ENCODE data around the gene FBLN2. TPM values are rescaled to one million over a fixed set of nuclear protein-coding genes. Genes with fewer than 3 reads are reported as not detected.
A peak's percentile ranks its signal among the peaks of the same experiment; 100 is the strongest.

FBLN2 gene
- total and polyA plus RNA-seq, 7 donors: 12.8 to 59.4 (median 24.9) TPM

GRCh38 chr3:13581485-13582365, 32.8 kb downstream of the FBLN2 start:
- TF ChIP-seq, protein P1, sequence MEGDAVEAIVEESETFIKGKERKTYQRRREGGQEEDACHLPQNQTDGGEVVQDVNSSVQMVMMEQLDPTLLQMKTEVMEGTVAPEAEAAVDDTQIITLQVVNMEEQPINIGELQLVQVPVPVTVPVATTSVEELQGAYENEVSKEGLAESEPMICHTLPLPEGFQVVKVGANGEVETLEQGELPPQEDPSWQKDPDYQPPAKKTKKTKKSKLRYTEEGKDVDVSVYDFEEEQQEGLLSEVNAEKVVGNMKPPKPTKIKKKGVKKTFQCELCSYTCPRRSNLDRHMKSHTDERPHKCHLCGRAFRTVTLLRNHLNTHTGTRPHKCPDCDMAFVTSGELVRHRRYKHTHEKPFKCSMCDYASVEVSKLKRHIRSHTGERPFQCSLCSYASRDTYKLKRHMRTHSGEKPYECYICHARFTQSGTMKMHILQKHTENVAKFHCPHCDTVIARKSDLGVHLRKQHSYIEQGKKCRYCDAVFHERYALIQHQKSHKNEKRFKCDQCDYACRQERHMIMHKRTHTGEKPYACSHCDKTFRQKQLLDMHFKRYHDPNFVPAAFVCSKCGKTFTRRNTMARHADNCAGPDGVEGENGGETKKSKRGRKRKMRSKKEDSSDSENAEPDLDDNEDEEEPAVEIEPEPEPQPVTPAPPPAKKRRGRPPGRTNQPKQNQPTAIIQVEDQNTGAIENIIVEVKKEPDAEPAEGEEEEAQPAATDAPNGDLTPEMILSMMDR (IDR thresholded peaks at IDR 0.05): no peak
- intact Hi-C loops (cut with DNase I): no loop called here
- ATAC-seq (peak in 3 of 4 donors; percentile 45 to 60 (median 49)), DNase-seq (peak; percentile 56 to 77)
- Histone ChIP-seq H3K27ac (no peak overlapping the region), H3K4me3 (no peak overlapping the region), H3K9me3 (no peaks in the 10 kb centered on the region), H3K36me3 (ENCODE audit: insufficient read depth in 1 of 2, low read depth in 1 of 2) (no peaks in the 10 kb centered on the region), H3K4me1 (no peaks in the 10 kb centered on the region), H3K27me3 (ENCODE audit: insufficient read depth in 3 of 3, low read length in 2 of 3) (no peaks in the 10 kb centered on the region)
- 44 to 58% (median 50%) methylated on average over 21 of the region's 21 CpGs for WGBS, 3 donors

GRCh38 chr3:13582366-13583250, 33.7 kb downstream of the FBLN2 start:
- no peak for ATAC-seq
- TF ChIP-seq, protein P1 (IDR thresholded peaks at IDR 0.05): no peak
- no peak for DNase-seq
- Histone ChIP-seq H3K36me3 (ENCODE audit: insufficient read depth in 1 of 2, low read depth in 1 of 2) (no peaks in the 10 kb centered on the region), H3K27ac (no peak overlapping the region), H3K4me3 (no peak overlapping the region), H3K27me3 (ENCODE audit: insufficient read depth in 3 of 3, low read length in 2 of 3) (no peaks in the 10 kb centered on the region), H3K9me3 (no peaks in the 10 kb centered on the region), H3K4me1 (no peaks in the 10 kb centered on the region)
- intact Hi-C loops (cut with DNase I): no loop called here
- 52 to 63% (median 52%) methylated on average over 24 of the region's 24 CpGs for WGBS, 3 donors

DNA sequence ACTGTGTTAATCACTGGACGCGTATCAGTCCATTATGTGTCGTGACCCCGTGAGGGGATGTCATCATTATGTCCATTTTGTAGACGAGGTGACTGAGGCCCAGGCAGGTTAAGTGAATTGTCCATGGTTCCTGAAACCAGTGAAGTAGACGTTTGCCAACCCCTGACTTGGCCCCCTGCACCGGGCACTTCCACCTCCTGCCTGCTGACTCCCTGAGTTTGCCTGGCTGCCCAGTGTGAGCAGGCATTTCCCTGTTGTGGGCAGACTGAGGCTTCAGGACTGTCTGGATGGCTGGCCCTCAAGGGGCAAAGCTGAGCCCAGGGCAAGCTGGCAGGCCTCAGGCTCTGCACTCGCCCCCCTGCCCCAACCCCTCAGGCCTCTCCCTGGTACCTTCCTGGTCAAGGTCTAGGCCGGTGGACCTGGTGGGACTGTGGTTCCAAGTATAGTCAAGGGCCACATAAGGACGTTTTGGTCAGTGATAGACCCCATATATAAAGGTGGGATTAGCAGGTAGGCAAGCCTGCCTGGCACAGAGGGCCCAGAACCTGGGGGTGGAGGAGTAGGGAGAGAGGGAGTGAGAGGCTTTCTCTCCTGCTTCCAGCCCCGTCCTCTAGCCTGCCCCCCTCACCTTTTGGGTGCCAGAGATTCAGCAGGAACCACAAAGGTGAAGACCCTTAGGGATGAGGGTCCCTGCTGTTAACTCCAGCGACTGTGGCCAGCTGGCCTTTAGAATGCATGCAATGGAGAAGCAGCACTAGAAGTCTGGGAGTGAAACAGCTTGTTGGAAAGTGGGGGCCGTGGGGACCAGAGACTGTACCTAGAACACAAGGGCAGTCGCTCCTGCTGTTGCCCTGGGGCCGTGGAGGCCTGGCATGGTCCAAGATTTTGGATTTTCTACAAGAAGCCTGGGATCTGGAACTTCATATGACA, 34.6 kb downstream of the FBLN2 start:
- DNase-seq: no peak
- TF ChIP-seq, protein P1 (IDR thresholded peaks at IDR 0.05): no peak
- Histone ChIP-seq H3K4me3 (no peak overlapping the region), H3K4me1 (no peaks in the 10 kb centered on the region), H3K36me3 (ENCODE audit: insufficient read depth in 1 of 2, low read depth in 1 of 2) (no peaks in the 10 kb centered on the region), H3K9me3 (no peaks in the 10 kb centered on the region), H3K27ac (no peak overlapping the region), H3K27me3 (ENCODE audit: insufficient read depth in 3 of 3, low read length in 2 of 3) (no peaks in the 10 kb centered on the region)
- ATAC-seq: no peak
- intact Hi-C loops (cut with DNase I): no loop called here
- 74 to 86% (median 78%) methylated on average over 15 of the region's 15 CpGs for WGBS, 3 donors

DNA sequence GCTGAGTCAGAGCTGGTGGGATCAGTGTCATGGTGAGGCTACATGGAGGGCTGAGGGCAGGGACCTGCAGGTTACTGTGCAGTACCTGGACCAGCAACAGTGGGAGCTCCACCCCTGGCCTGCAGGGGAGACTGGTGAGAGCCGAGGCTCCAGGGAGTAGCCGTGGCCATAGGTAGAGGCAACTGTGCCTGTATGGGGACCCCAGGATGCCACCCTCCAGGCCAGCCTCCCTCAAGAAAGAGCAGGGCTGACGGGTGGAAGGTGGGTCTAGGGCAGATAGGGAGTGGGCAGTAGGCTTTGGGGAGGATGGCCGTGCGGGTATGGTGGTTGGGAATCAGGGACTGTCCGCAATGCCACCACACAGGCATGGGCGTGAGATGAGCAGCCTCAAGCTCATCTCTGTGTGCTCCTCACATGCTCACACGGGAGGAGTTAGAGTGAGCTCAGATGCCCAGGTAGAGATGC, 35.5 kb downstream of the FBLN2 start:
- Histone ChIP-seq H3K9me3 (no peaks in the 10 kb centered on the region), H3K36me3 (ENCODE audit: insufficient read depth in 1 of 2, low read depth in 1 of 2) (no peaks in the 10 kb centered on the region), H3K4me3 (no peak overlapping the region), H3K27ac (no peak overlapping the region), H3K4me1 (no peaks in the 10 kb centered on the region), H3K27me3 (ENCODE audit: insufficient read depth in 3 of 3, low read length in 2 of 3) (no peaks in the 10 kb centered on the region)
- ATAC-seq: no peak
- TF ChIP-seq, protein P1 (IDR thresholded peaks at IDR 0.05): no peak
- no peak for DNase-seq
- 94 to 98% (median 97%) methylated on average over 8 of the region's 8 CpGs for WGBS, 3 donors
- intact Hi-C loops (cut with DNase I): no loop called here
